Measurements from ENCODE around the gene MCM3AP.

GRCh38 chr21:46223217-46223616 is 62.2 kb downstream of the MCM3AP start:
- TF ChIP-seq CSRNP3 (CRISPR knock-in tag; IDR thresholded peaks at IDR 0.05), result no peak
- TF ChIP-seq ZNF8 (CRISPR knock-in tag; IDR thresholded peaks at IDR 0.05), result no peak
- TF ChIP-seq PATZ1 (CRISPR knock-in tag; IDR thresholded peaks at IDR 0.05; ENCODE audit: borderline replicate concordance), result no peak
- TF ChIP-seq RARB (CRISPR knock-in tag; IDR thresholded peaks at IDR 0.05), result no peak
- no peak for TF ChIP-seq SNAI2 (CRISPR knock-in tag; IDR thresholded peaks at IDR 0.05)
- no peak for TF ChIP-seq ESRRG (CRISPR knock-in tag; IDR thresholded peaks at IDR 0.05)
